ENCODE data around the gene IRX4.
"Not testable (repeated sequence)": the region's sequence is repeated elsewhere in the genome, so short reads cannot be mapped to it uniquely, and the experiment has no call there.

IRX4 gene

GRCh38 chr5:1860949-1861348 is 21.8 kb downstream of the IRX4 start:
- in situ Hi-C loops (cut with MboI; ENCODE audit: low sequenced_read_pairs): no loop called here

GRCh38 chr5:1860021-1860610 is 22.6 kb downstream of the IRX4 start:
- in situ Hi-C loops (cut with MboI; ENCODE audit: low sequenced_read_pairs): no loop called here

- in situ Hi-C loops (cut with MboI; ENCODE audit: low sequenced_read_pairs): no loop called here
Observed at GRCh38 chr5:1859099-1859498, 23.6 kb downstream of the IRX4 start.

GRCh38 chr5:1858436-1858835 is 24.3 kb downstream of the IRX4 start:
- in situ Hi-C loops (cut with MboI; ENCODE audit: low sequenced_read_pairs): no loop called here

GRCh38 chr5:1857256-1857600 is 25.5 kb downstream of the IRX4 start:
- in situ Hi-C loops (cut with MboI; ENCODE audit: low sequenced_read_pairs): no loop called here

GRCh38 chr5:1856596-1857255 is 26.0 kb downstream of the IRX4 start:
- in situ Hi-C loops (cut with MboI; ENCODE audit: low sequenced_read_pairs): no loop called here

- in situ Hi-C loops (cut with MboI; ENCODE audit: low sequenced_read_pairs): no loop called here
Observed at GRCh38 chr5:1855596-1855995, 27.1 kb downstream of the IRX4 start.

- in situ Hi-C loops (cut with MboI; ENCODE audit: low sequenced_read_pairs): no loop called here
Observed at GRCh38 chr5:1855075-1855474, 27.6 kb downstream of the IRX4 start.

GRCh38 chr5:1853531-1853930 is 29.2 kb downstream of the IRX4 start:
- in situ Hi-C loops (cut with MboI; ENCODE audit: low sequenced_read_pairs): no loop called here

- in situ Hi-C loops (cut with MboI; ENCODE audit: low sequenced_read_pairs): no loop called here
Observed at GRCh38 chr5:1852324-1852947, 30.3 kb downstream of the IRX4 start.

- in situ Hi-C loops (cut with MboI; ENCODE audit: low sequenced_read_pairs): no loop called here
Observed at GRCh38 chr5:1851290-1851934, 31.3 kb downstream of the IRX4 start.

GRCh38 chr5:1850324-1851154 is 32.2 kb downstream of the IRX4 start:
- in situ Hi-C loops (cut with MboI; ENCODE audit: low sequenced_read_pairs): no loop called here

- in situ Hi-C loops (cut with MboI; ENCODE audit: low sequenced_read_pairs): no loop called here
Observed at GRCh38 chr5:1847611-1848010, 35.1 kb downstream of the IRX4 start.

GRCh38 chr5:1847056-1847455 is 35.7 kb downstream of the IRX4 start:
- in situ Hi-C loops (cut with MboI; ENCODE audit: low sequenced_read_pairs): no loop called here

- in situ Hi-C loops (cut with MboI; ENCODE audit: low sequenced_read_pairs): no loop called here
Observed at GRCh38 chr5:1846583-1846982, 36.1 kb downstream of the IRX4 start.

- in situ Hi-C loops (cut with MboI; ENCODE audit: low sequenced_read_pairs): no loop called here
Observed at GRCh38 chr5:1845696-1846095, 37.0 kb downstream of the IRX4 start.

GRCh38 chr5:1844708-1845436 is 37.9 kb downstream of the IRX4 start:
- in situ Hi-C loops (cut with MboI; ENCODE audit: low sequenced_read_pairs): no loop called here

- in situ Hi-C loops (cut with MboI; ENCODE audit: low sequenced_read_pairs): not testable (repeated sequence)
Observed at GRCh38 chr5:1843761-1844160, 39.0 kb downstream of the IRX4 start.

GRCh38 chr5:1842004-1842819 is 40.5 kb downstream of the IRX4 start:
- in situ Hi-C loops (cut with MboI; ENCODE audit: low sequenced_read_pairs): no loop called here

Data from HL-60/S4 (cell line).